HepG2 (cell line): ENCODE measurements around the gene SPATA32. TPM values are rescaled to one million over a fixed set of nuclear protein-coding genes. Genes with fewer than 3 reads are reported as not detected.

Experiments
- ELF3 ChIP-seq: IDR thresholded peaks from 2 replicates; pipeline ENCODE4 v1.6.1; 2016; ENCODE audit warnings: missing genetic modification reagents, missing compliant biosample characterization
- FOXK1 ChIP-seq: sonication (generic); formaldehyde crosslinking; IDR thresholded peaks from 2 replicates; pipeline ENCODE4 v1.4.0; 2020; ENCODE audit warnings: low read depth, missing genetic modification reagents, borderline replicate concordance
- GLI4 ChIP-seq: sonication (generic); formaldehyde crosslinking; IDR thresholded peaks from 2 replicates; pipeline ENCODE4 v1.5.1; 2020; ENCODE audit warnings: missing genetic modification reagents, mild to moderate bottlenecking, moderate library complexity, borderline replicate concordance
- KAT8 ChIP-seq: IDR thresholded peaks from 2 replicates; pipeline ENCODE4 v1.6.1; 2016; ENCODE audit warnings: missing genetic modification reagents, missing compliant biosample characterization
- MBNL3 ChIP-seq: fragments of 250-450 bp; sonication (Bioruptor Pico); conservative IDR thresholded peaks from 2 replicates; pipeline ENCODE4 v1.8.0; 2022; ENCODE audit warnings: mild to moderate bottlenecking, inconsistent platforms
- MTF1 ChIP-seq: sonication (generic); formaldehyde crosslinking; IDR thresholded peaks from 2 replicates; pipeline ENCODE4 v1.5.0; 2020; ENCODE audit warnings: missing genetic modification reagents
- MYC ChIP-seq: sonication (generic); formaldehyde crosslinking; IDR thresholded peaks from 2 replicates; pipeline ENCODE4 v1.9.0; 2021; ENCODE audit warnings: missing genetic modification reagents, borderline replicate concordance
- PLRG1 ChIP-seq: fragments of 450-650 bp; conservative IDR thresholded peaks from 2 replicates; pipeline ENCODE4 v1.6.1; 2016
- POGZ ChIP-seq: sonication (generic); formaldehyde crosslinking; IDR thresholded peaks from 2 replicates; pipeline ENCODE4 v1.4.0; 2020; ENCODE audit warnings: mild to moderate bottlenecking, missing genetic modification reagents
- TOPORS ChIP-seq: sonication (generic); formaldehyde crosslinking; IDR thresholded peaks from 2 replicates; pipeline ENCODE4 v1.8.0; 2023; ENCODE audit warnings: mild to moderate bottlenecking, missing genetic modification reagents
- ZNF510 ChIP-seq: sonication (generic); formaldehyde crosslinking; IDR thresholded peaks from 2 replicates; pipeline ENCODE4 v1.4.0; 2020; ENCODE audit warnings: low read depth, mild to moderate bottlenecking, missing genetic modification reagents
- ZNF644 ChIP-seq: IDR thresholded peaks from 2 replicates; pipeline ENCODE4 v1.6.1; 2016; ENCODE audit warnings: low read depth
- ZNF782 ChIP-seq: sonication (generic); formaldehyde crosslinking; IDR thresholded peaks from 2 replicates; pipeline ENCODE4 v1.4.0; 2020; ENCODE audit warnings: missing genetic modification reagents, mild to moderate bottlenecking, borderline replicate concordance
- ZNF792 ChIP-seq: IDR thresholded peaks from 2 replicates; pipeline ENCODE4 v1.6.1; 2016
- polyA plus RNA-seq, 8 experiments: library from polyadenylated mRNA; depleted of rRNA in 3 of 8; stranded (reverse) in 7 of 8; unstranded in 1 of 8; fragments of >200 nt; fragmentation: Illumina TruSeq in 4 of 8; extraction: Trizol in 4 of 8; gene quantifications; 2 replicates each; pipeline versions ENCODE4 v1.2.1 to v1.2.3, GENCODE V29; 2011 to 2016; ENCODE audit warnings: low read depth in 4 of 8, missing spikeins in 1 of 8, mixed read lengths in 1 of 8; ENCODE audit not compliant: insufficient read depth in 1 of 8
- total RNA-seq, 5 experiments: library from RNA; depleted of rRNA; stranded (reverse); fragments of >200 nt; fragmentation: Illumina TruSeq; extraction: Trizol; gene quantifications; 2 replicates each; pipeline ENCODE4 v1.2.3, GENCODE V29; 2016; ENCODE audit warnings: low read depth in 1 of 5
- TF ChIP-seq, protein P1 (sequence below): sonication (generic); formaldehyde crosslinking; IDR thresholded peaks from 2 replicates; pipeline ENCODE4 v1.5.1; 2020; ENCODE audit warnings: mild to moderate bottlenecking, missing genetic modification reagents
- TF ChIP-seq, protein P2 (sequence below): sonication (generic); formaldehyde crosslinking; IDR thresholded peaks from 2 replicates; pipeline ENCODE4 v1.5.0; 2020; ENCODE audit warnings: mild to moderate bottlenecking, missing genetic modification reagents
- TF ChIP-seq, protein P3 (sequence below): sonication (generic); formaldehyde crosslinking; conservative IDR thresholded peaks from 2 replicates; pipeline ENCODE4 v1.4.0; 2020; ENCODE audit warnings: missing genetic modification reagents
- TF ChIP-seq, protein P4 (sequence below): sonication (generic); formaldehyde crosslinking; IDR thresholded peaks from 2 replicates; pipeline ENCODE4 v1.4.0; 2020; ENCODE audit warnings: mild to moderate bottlenecking, low read depth, missing genetic modification reagents

SPATA32 gene
- total and polyA plus RNA-seq, 2 of the 13 experiments (the other 11 are each of a cell fraction or from before 2014, with no cell fraction given): not detected

DNA sequence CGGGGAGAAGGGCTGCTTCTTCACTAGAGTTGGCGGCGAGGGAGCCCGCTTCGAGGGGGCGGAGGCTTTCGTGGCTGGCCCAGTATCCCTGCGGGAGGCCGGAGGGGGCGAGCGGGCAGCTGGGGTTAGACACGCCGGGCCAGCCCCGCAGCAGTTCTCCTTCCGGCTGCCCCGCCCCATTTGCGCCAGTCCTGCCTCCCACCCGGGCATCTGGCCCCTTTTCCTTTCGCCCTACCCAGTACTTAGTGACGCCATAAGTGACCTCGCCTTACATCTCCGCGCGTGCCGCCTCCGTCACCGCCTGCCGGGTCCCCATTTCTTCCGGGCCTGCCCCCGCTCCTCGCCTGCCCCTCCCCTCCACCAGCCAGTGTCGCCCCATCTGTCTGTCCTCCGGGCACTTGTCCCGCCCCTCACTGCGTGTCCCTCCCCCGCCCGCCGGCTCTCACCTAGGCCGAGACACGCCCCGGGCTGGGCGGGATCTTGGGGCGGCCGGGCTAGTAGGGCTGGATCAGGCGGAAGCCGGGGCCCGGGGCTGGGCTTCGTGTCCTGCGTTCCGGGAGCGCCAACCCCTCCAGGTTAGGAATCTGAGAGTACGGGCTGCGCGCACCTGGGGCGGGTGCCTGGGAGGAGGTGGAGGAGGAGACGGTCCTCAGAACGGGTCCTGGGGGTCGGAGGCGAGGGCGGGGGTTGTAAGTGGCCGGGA, 14.3 kb downstream of the SPATA32 start (continued):
- 0 out of 2 replicates have a peak, but pooled peaks have one; percentile 54 for TF ChIP-seq GLI4 (CRISPR knock-in tag)
- peak; percentile 55 for TF ChIP-seq MYC (CRISPR knock-in tag)
- TF ChIP-seq, protein P1, sequence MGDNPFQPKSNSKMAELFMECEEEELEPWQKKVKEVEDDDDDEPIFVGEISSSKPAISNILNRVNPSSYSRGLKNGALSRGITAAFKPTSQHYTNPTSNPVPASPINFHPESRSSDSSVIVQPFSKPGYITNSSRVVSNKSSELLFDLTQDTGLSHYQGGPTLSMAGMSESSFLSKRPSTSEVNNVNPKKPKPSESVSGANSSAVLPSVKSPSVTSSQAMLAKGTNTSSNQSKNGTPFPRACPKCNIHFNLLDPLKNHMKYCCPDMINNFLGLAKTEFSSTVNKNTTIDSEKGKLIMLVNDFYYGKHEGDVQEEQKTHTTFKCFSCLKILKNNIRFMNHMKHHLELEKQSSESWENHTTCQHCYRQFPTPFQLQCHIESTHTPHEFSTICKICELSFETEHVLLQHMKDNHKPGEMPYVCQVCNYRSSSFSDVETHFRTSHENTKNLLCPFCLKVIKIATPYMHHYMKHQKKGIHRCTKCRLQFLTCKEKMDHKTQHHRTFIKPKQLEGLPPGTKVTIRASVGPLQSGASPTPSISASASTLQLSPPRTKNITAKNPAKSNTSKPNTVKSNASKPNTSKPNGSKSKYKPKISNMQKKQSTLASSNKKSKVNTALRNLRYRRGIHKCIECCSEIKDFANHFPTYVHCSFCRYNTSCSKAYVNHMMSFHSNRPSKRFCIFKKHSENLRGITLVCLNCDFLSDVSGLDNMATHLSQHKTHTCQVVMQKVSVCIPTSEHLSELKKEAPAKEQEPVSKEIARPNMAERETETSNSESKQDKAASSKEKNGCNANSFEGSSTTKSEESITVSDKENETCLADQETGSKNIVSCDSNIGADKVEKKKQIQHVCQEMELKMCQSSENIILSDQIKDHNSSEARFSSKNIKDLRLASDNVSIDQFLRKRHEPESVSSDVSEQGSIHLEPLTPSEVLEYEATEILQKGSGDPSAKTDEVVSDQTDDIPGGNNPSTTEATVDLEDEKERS (CRISPR knock-in tag): no peak
- TF ChIP-seq, protein P2, sequence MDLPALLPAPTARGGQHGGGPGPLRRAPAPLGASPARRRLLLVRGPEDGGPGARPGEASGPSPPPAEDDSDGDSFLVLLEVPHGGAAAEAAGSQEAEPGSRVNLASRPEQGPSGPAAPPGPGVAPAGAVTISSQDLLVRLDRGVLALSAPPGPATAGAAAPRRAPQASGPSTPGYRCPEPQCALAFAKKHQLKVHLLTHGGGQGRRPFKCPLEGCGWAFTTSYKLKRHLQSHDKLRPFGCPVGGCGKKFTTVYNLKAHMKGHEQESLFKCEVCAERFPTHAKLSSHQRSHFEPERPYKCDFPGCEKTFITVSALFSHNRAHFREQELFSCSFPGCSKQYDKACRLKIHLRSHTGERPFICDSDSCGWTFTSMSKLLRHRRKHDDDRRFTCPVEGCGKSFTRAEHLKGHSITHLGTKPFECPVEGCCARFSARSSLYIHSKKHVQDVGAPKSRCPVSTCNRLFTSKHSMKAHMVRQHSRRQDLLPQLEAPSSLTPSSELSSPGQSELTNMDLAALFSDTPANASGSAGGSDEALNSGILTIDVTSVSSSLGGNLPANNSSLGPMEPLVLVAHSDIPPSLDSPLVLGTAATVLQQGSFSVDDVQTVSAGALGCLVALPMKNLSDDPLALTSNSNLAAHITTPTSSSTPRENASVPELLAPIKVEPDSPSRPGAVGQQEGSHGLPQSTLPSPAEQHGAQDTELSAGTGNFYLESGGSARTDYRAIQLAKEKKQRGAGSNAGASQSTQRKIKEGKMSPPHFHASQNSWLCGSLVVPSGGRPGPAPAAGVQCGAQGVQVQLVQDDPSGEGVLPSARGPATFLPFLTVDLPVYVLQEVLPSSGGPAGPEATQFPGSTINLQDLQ (CRISPR knock-in tag): no peak
- no peak for TF ChIP-seq PLRG1
- TF ChIP-seq TOPORS (CRISPR knock-in tag): 0 out of 2 replicates have a peak, but pooled peaks have one; percentile 27
- TF ChIP-seq ZNF644: no peak
- TF ChIP-seq ZNF792: peak; percentile 56; the same call in 1 of the 2 replicates
- TF ChIP-seq POGZ (CRISPR knock-in tag): peak; percentile 25; the same call in 1 of the 2 replicates
- 0 out of 2 replicates have a peak, but pooled peaks have one; percentile 8 for TF ChIP-seq ZNF782 (CRISPR knock-in tag)
- peak; percentile 85 for TF ChIP-seq KAT8
- no peak for TF ChIP-seq MTF1 (CRISPR knock-in tag)
- TF ChIP-seq, protein P3, sequence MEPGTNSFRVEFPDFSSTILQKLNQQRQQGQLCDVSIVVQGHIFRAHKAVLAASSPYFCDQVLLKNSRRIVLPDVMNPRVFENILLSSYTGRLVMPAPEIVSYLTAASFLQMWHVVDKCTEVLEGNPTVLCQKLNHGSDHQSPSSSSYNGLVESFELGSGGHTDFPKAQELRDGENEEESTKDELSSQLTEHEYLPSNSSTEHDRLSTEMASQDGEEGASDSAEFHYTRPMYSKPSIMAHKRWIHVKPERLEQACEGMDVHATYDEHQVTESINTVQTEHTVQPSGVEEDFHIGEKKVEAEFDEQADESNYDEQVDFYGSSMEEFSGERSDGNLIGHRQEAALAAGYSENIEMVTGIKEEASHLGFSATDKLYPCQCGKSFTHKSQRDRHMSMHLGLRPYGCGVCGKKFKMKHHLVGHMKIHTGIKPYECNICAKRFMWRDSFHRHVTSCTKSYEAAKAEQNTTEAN: 0 out of 2 replicates have a peak, but pooled peaks have one; percentile 42
- no peak for TF ChIP-seq MBNL3
- TF ChIP-seq ZNF510 (CRISPR knock-in tag): 0 out of 2 replicates have a peak, but pooled peaks have one; percentile 34
- no peak for TF ChIP-seq FOXK1
- TF ChIP-seq, protein P4, sequence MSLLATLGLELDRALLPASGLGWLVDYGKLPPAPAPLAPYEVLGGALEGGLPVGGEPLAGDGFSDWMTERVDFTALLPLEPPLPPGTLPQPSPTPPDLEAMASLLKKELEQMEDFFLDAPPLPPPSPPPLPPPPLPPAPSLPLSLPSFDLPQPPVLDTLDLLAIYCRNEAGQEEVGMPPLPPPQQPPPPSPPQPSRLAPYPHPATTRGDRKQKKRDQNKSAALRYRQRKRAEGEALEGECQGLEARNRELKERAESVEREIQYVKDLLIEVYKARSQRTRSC (CRISPR knock-in tag): no peak
- TF ChIP-seq ELF3 (CRISPR knock-in tag): peak; percentile 72; the same call in 1 of the 2 replicates
